CD14-positive monocyte (primary cell): ENCODE data around the gene IKZF2. TPM values are rescaled to one million over a fixed set of nuclear protein-coding genes. Genes with fewer than 3 reads are reported as not detected.

Experiments used
- DNase-seq, 3 donors: peaks; one replicate each; pipeline ENCODE4 v3.0.0-alpha.2; 2011 to 2022
- H2AFZ ChIP-seq: 2 replicates; pipeline ENCODE4 v1.6.0; 2012; ENCODE audit warnings: mild to moderate bottlenecking, low read depth, low read length, inconsistent platforms; ENCODE audit not compliant: insufficient read depth, poor library complexity, severe bottlenecking
- H3K27ac ChIP-seq, 2 donors: 1 replicate in 1 of 2; 2 replicates in 1 of 2; pipeline ENCODE4 v1.5.1; 2012 to 2013; ENCODE audit warnings: low read length in 2 of 2, control low read depth in 1 of 2, inconsistent platforms in 1 of 2, low read depth in 1 of 2, mild to moderate bottlenecking in 1 of 2
- H3K27me3 ChIP-seq, 2 donors: one replicate each; pipeline versions ENCODE4 v1.6.0 to v1.6.1; 2011 to 2013; ENCODE audit warnings: low read length in 2 of 2; ENCODE audit not compliant: control insufficient read depth in 2 of 2, insufficient read depth in 2 of 2
- H3K36me3 ChIP-seq, 2 donors: replicated peaks in 1 of 2; 1 replicate in 1 of 2; 2 replicates in 1 of 2; pipeline versions ENCODE4 v1.5.1 to v1.6.1; 2012 to 2013; ENCODE audit warnings: low read length in 2 of 2, control low read depth in 1 of 2, inconsistent platforms in 1 of 2, mild to moderate bottlenecking in 1 of 2; ENCODE audit not compliant: insufficient read depth in 2 of 2, control insufficient read depth in 1 of 2
- H3K4me1 ChIP-seq, 2 donors: 1 replicate in 1 of 2; 2 replicates in 1 of 2; pipeline versions ENCODE4 v1.5.1 to v1.6.1; 2012 to 2013; ENCODE audit warnings: low read length in 2 of 2, control low read depth in 1 of 2, inconsistent platforms in 1 of 2, mild to moderate bottlenecking in 1 of 2, moderate library complexity in 1 of 2; ENCODE audit not compliant: insufficient read depth in 2 of 2, control insufficient read depth in 1 of 2
- H3K4me2 ChIP-seq: replicated peaks from 2 replicates; pipeline ENCODE3; 2012; ENCODE audit warnings: low read length, moderate library complexity, mild to moderate bottlenecking; ENCODE audit not compliant: poor library complexity, severe bottlenecking; ENCODE audit errors: extremely low read depth
- H3K4me3 ChIP-seq, 3 experiments: fragments of 200-600 bp in 1 of 3; sonication (generic) in 1 of 3; replicated peaks in 1 of 3; 1 replicate in 2 of 3; 2 replicates in 1 of 3; pipeline ENCODE4 v1.5.1; 2011 to 2013; ENCODE audit warnings: low read length in 3 of 3, mild to moderate bottlenecking in 3 of 3, control low read depth in 2 of 3, low read depth in 2 of 3, inconsistent platforms in 1 of 3, moderate library complexity in 1 of 3
- H3K79me2 ChIP-seq: 2 replicates; pipeline ENCODE4 v1.6.0; 2012; ENCODE audit warnings: mild to moderate bottlenecking, control low read depth, inconsistent platforms, low read length, moderate library complexity; ENCODE audit not compliant: insufficient read depth
- H3K9ac ChIP-seq: 2 replicates; pipeline ENCODE4 v1.6.0; 2017; ENCODE audit warnings: low read length, mild to moderate bottlenecking; ENCODE audit not compliant: insufficient read depth, poor library complexity, severe bottlenecking
- H3K9me3 ChIP-seq, 2 donors: replicated peaks in 1 of 2; 1 replicate in 1 of 2; 2 replicates in 1 of 2; pipeline versions ENCODE4 v1.5.1 to v1.6.1; 2012 to 2013; ENCODE audit warnings: low read length in 2 of 2, control low read depth in 1 of 2; ENCODE audit not compliant: control insufficient read depth in 1 of 2, insufficient read depth in 1 of 2
- H4K20me1 ChIP-seq: 2 replicates; pipeline ENCODE4 v1.6.0; 2012; ENCODE audit warnings: mild to moderate bottlenecking, low read length, control low read depth, moderate library complexity; ENCODE audit not compliant: insufficient read depth
- H3K27ac Mint-ChIP-seq, 7 donors: one replicate each; pipeline ENCODE4 v1.8.0; 2020; ENCODE audit warnings: mild to moderate bottlenecking in 7 of 7, mixed read lengths in 7 of 7, moderate library complexity in 6 of 7, inconsistent platforms in 2 of 7
- H3K27me3 Mint-ChIP-seq, 3 donors: one replicate each; pipeline ENCODE4 v1.8.0; 2021 to 2022; ENCODE audit warnings: low read depth in 3 of 3, mild to moderate bottlenecking in 3 of 3, mixed read lengths in 3 of 3, moderate library complexity in 3 of 3, inconsistent platforms in 1 of 3
- H3K36me3 Mint-ChIP-seq, 2 donors: one replicate each; pipeline ENCODE4 v1.8.0; 2020; ENCODE audit warnings: mixed read lengths in 2 of 2, inconsistent platforms in 1 of 2, mild to moderate bottlenecking in 1 of 2
- H3K4me1 Mint-ChIP-seq: one replicate; pipeline ENCODE4 v1.8.0; 2020; ENCODE audit warnings: mild to moderate bottlenecking, mixed read lengths
- H3K4me3 Mint-ChIP-seq, 2 donors: one replicate each; pipeline ENCODE4 v1.8.0; 2020; ENCODE audit warnings: mild to moderate bottlenecking in 2 of 2, mixed read lengths in 2 of 2, moderate library complexity in 1 of 2
- H3K9me3 Mint-ChIP-seq, 7 donors: one replicate each; pipeline ENCODE4 v1.8.0; 2020 to 2022; ENCODE audit warnings: mixed read lengths in 7 of 7, mild to moderate bottlenecking in 6 of 7, moderate library complexity in 6 of 7, inconsistent platforms in 2 of 7
- WGBS: methylation state at CpG from one replicate; pipeline ENCODE4 v1.1.5; 2013; ENCODE audit warnings: missing lambda C conversion rate; ENCODE audit not compliant: insufficient coverage; 5-methylcytosine and 5-hydroxymethylcytosine counted together
- intact Hi-C, 2 donors: fragments of 100-400 bp; cut with micrococcal nuclease; formaldehyde crosslinking; loops; one replicate each; pipeline versions ENCODE4 v1.15.0 to v1.15.1; 2023
- polyA plus RNA-seq, 3 donors: library from polyadenylated mRNA; depleted of rRNA in 1 of 3; unstranded in 2 of 3; stranded (reverse) in 1 of 3; fragments of 300-500 nt in 2 of 3; fragments of >200 nt in 1 of 3; fragmentation: Illumina TruSeq in 2 of 3; gene quantifications; 1 replicate in 2 of 3; 2 replicates in 1 of 3; pipeline ENCODE4 v1.2.3, GENCODE V29; 2012 to 2021
- TF ChIP-seq, protein P1 (sequence below): fragments of 200-600 bp; IDR thresholded peaks from one replicate; pipeline ENCODE4 v1.8.0; 2022; ENCODE audit warnings: antibody characterized with exemption, mild to moderate bottlenecking

IKZF2 gene
- polyA plus RNA-seq, 3 donors: 0.10 to 0.12 (median 0.11) TPM

DNA sequence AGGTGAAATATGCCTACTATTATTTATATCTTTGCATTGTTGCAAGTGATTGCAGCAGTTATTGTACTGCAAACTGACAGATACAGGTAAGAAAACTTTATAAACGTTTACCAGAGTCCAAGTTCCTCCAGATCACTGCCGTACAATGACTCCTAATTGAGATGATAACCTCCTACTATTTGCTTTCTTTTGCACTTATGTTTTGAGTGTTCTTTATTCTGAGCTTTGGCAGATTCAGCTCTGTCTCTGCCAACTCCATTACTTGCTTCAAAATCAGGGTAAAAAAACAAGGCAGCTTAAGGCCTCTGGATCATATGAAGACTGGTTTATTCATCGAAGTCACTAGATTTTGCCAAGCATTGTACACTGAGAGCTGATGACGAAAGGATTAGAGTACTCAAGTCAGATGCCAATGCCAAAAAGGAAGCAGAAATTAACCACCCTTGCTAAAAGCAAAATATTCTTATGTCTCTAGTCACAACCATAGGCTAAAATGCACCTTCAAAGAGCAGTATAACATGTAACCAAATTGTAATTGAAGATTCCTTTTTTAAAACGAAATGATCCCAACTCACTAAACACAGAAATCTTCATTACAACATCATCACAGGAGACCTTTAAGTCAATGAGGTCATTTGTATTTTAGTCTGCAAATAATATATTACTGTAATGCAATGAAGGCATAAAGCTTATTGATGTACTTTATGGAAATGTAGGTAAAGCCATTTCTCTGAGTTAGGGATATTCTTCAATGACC lies 10.5 kb upstream of the IKZF2 start:
- Histone ChIP-seq H3K4me2 (no peak overlapping the region), H3K4me3 (no peak overlapping the region), H3K79me2 (no peaks in the 10 kb centered on the region), H3K27me3 (no peaks in the 10 kb centered on the region), H3K4me1 (no peaks in the 10 kb centered on the region), H3K9me3 (no peaks in the 10 kb centered on the region), H2AFZ (no peak overlapping the region), H3K36me3 (no peaks in the 10 kb centered on the region), H4K20me1 (no peaks in the 10 kb centered on the region), H3K27ac (no peak overlapping the region), H3K9ac (no peak overlapping the region)
- no peak overlapping the region for H3K27ac Mint-ChIP-seq
- no peaks in the 10 kb centered on the region for H3K36me3 Mint-ChIP-seq
- H3K27me3 Mint-ChIP-seq: peaks cover 0 to 3% (median 0%) of the 10 kb centered on the region in 3 donors
- intact Hi-C loops: no loop called here
- H3K9me3 Mint-ChIP-seq: no peaks in the 10 kb centered on the region
- H3K4me1 Mint-ChIP-seq: no peaks in the 10 kb centered on the region
- no peak overlapping the region for H3K4me3 Mint-ChIP-seq
- WGBS: no CpG with 5 or more reads among the region's 5 CpGs
- no peak for DNase-seq
- TF ChIP-seq, protein P1, sequence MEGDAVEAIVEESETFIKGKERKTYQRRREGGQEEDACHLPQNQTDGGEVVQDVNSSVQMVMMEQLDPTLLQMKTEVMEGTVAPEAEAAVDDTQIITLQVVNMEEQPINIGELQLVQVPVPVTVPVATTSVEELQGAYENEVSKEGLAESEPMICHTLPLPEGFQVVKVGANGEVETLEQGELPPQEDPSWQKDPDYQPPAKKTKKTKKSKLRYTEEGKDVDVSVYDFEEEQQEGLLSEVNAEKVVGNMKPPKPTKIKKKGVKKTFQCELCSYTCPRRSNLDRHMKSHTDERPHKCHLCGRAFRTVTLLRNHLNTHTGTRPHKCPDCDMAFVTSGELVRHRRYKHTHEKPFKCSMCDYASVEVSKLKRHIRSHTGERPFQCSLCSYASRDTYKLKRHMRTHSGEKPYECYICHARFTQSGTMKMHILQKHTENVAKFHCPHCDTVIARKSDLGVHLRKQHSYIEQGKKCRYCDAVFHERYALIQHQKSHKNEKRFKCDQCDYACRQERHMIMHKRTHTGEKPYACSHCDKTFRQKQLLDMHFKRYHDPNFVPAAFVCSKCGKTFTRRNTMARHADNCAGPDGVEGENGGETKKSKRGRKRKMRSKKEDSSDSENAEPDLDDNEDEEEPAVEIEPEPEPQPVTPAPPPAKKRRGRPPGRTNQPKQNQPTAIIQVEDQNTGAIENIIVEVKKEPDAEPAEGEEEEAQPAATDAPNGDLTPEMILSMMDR: no peak

DNA sequence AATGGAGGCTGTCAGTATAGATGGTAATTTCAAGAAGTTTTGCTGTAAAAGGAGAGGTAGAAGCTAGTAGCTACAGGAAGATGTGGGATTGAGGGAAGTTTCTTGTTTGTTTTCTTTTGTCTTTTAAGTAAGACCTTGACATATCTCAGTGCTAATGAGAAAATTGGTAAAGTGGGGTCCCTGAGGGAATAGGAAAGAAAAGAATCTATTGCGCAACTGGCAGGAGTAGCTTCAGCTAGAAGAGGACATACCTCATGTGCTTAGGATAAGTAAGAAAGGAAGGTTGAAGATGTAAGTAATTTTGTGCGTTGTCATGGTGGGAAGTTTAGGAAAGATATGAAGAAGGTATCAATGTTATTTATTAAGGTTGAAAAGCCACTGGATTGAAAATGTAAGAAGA lies 8.4 kb upstream of the IKZF2 start:
- Histone ChIP-seq H3K79me2 (no peaks in the 10 kb centered on the region), H3K4me2 (no peak overlapping the region), H4K20me1 (no peaks in the 10 kb centered on the region), H3K9ac (no peak overlapping the region), H3K4me1 (no peaks in the 10 kb centered on the region), H2AFZ (no peak overlapping the region), H3K36me3 (no peaks in the 10 kb centered on the region), H3K27ac (no peak overlapping the region), H3K27me3 (no peaks in the 10 kb centered on the region), H3K4me3 (no peak overlapping the region), H3K9me3 (no peaks in the 10 kb centered on the region)
- Mint-ChIP-seq H3K36me3 (no peaks in the 10 kb centered on the region), H3K27ac (no peak overlapping the region), H3K4me3 (no peak overlapping the region), H3K9me3 (no peaks in the 10 kb centered on the region), H3K27me3 (peaks cover 0 to 4% (median 0%) of the 10 kb centered on the region in 3 donors), H3K4me1 (no peaks in the 10 kb centered on the region)
- TF ChIP-seq, protein P1: no peak
- WGBS: 95% methylated on average over 2 of the region's 2 CpGs
- no peak for DNase-seq
- intact Hi-C loops: no loop called here
